WI38 (cell line): ENCODE data around the gene TNRC6A.
A peak's percentile ranks its signal among the peaks of the same experiment; 100 is the strongest.

Experiments
- H3K4me3 ChIP-seq: 2 replicates; pipeline ENCODE4 v1.5.1; 2011; ENCODE audit warnings: low read depth, mild to moderate bottlenecking, control low read depth, low read length
- CTCF ChIP-seq: IDR thresholded peaks from 2 replicates; pipeline ENCODE4 v1.5.1; 2012; ENCODE audit warnings: low read depth, mild to moderate bottlenecking, control low read depth, low read length

Gene TNRC6A

GRCh38 chr16:24825696-24826095 is 96.2 kb downstream of the TNRC6A start:
- TF ChIP-seq CTCF: no peak
- no peak overlapping the region for H3K4me3 ChIP-seq

- H3K4me3 ChIP-seq: no peak overlapping the region
- no peak for TF ChIP-seq CTCF
These were observed 96.7 kb downstream of the TNRC6A start for GRCh38 chr16:24826096-24826690.

DNA sequence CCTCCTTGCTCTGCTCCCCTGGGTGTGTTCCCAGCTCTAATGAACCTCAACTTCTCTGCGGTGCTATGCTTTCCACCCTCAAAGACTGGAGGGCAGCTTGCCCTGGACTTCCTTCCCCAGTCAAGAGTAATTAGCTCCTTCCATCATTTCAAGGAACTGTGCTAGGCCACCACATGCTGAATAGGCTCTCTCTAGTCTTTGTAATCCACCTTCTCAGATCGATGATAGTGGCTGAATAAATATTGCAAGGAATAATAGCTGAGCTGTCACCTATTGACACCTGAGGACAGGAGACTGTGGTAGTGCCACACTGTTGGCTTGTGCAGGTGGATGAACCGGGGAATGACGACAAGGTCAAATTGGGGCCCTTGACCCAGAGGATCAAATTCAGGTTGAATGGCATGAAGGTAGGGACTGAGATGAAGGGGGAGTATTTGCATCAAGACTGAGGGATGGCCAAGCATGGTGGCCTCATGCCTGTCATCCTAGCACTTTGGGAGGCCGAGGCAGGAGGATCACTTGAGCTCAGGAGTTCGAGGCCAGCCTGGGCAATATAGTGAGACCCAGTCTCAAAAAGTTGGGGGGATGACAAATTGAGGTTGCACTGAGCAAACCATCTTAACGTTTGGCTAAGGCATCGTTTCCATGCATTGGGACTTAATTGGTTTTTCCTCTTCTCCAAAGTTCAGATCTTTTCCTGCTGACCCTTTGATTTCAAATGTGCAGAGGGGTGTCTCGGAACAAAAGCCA is 97.5 kb downstream of the TNRC6A start:
- no peak for TF ChIP-seq CTCF
- H3K4me3 ChIP-seq: no peak overlapping the region

DNA sequence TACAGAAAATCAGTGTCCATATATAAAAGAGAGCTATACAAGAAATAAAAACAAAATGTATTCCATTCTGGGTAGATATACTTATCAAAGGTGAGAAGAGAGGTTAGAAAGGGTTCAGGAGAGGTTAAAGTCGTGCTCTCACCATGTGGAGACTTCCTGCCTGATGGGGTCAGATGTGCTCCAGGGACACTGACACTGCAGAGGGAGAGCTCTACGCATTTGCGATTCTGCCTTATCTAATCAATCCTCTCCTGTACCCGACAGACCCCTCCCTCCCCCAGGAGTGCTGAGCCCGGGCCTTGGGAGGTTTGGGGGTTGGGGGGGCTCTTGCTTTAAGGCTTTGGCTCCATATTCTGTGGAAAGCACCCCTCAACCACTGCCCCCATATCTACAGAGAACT is 99.7 kb downstream of the TNRC6A start:
- H3K4me3 ChIP-seq: no peak overlapping the region
- TF ChIP-seq CTCF: no peak

- no peak for TF ChIP-seq CTCF
- no peak overlapping the region for H3K4me3 ChIP-seq
These were observed 103.9 kb downstream of the TNRC6A start for GRCh38 chr16:24833352-24833751.

GRCh38 chr16:24834459-24835335 is 105.2 kb downstream of the TNRC6A start:
- H3K4me3 ChIP-seq: no peak overlapping the region
- peak; percentile 82 for TF ChIP-seq CTCF
